Measurements from ENCODE around the gene GLCCI1. TPM values are rescaled to one million over a fixed set of nuclear protein-coding genes. Genes with fewer than 3 reads are reported as not detected.
"Not testable (repeated sequence)": the region's sequence is repeated elsewhere in the genome, so short reads cannot be mapped to it uniquely, and the experiment has no call there.

GLCCI1 gene
- polyA plus RNA-seq, 10 donors, result 10.6 to 24.0 (median 16.6) TPM

DNA sequence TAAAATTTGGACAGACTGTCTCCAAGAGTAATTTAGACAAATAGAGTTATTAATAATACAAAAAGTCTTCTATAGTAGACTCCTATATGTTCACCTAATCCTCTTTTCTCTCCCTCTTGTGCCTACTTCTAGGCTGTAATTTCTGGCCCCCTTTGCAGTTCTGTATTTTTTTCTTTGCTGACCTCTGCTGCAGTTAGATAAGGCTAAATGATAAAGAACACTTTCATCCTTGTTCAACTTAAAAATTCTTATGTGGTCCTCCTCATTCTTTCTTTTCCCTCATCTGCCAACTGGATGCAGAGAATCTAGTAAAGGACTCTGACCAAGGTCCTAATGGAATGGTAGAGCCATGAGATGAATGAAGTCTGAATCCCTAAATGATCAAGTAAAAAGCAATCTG is 20.1 kb downstream of the GLCCI1 start:
- DNase-seq, result no peak

DNA sequence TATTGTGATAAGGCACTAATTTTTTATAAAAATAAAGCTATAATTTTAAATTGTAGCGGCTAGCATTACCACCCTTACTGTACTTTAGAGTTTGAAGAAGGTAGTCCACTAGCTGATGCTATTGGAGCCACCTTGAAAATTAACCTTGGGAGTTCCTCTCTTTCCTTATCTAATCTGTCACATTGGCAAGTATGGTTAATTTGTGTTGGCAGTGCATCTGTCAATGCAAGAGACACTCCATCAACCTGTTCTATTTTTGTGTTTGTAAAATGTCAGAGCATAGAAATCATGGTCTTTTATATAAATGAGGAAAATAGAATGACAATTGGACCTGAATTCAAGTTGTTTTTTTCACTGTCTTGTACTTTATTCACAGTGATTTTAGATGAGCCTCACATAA is 20.5 kb downstream of the GLCCI1 start:
- no peak for DNase-seq

DNA sequence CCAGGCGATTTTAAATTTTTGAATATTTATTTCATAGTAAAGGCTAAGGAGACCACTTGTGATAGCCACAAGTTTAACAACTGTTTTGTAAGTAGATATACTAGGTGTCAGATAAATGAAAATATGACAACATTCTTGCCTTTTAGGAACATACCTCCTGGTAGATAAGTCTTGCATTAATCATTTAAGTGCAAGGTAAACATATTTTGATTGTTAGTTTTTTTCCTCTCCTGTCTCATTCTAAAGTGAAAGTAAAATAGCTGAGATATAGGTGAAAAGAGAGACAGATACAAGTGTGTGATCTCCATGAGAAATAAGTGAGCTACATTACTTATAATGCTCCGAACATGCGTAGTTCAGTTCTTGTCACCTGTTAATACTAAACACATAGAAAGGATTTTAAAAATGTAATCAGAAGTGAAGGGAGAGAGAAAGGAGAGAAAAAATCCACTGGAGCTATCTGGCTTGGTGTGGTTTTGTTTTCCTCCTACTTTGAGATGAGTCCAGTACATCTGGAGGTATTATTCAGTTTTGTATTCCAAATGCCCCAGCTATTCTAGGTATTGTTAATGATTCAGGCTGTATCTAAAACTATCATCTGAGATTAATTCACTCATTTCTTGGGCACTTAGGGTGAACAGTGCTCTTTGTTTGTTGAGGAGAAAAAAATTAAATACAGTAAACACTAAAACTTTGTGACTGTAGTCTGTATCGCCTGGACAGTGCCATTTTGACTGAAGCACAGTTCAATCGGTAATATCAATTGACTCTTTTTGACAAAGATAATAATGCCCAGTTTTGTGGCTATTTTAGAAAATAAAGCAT is 21.2 kb downstream of the GLCCI1 start:
- DNase-seq, result no peak

DNA sequence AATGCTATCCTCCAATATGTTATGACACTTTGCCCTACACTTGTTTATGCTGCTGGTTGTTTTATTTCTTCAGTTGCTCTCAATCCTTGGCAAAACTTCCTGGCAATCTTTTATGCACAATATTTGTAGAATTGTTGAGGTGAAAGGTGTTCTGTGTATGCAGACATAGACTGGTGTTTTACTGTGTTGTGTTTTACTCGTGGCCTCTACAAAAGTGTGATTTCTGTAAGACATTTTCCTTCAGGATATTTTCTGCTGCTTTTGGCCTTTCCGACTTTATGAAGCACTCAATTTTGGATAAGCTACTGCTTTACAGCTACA is 21.8 kb downstream of the GLCCI1 start:
- no peak for DNase-seq

DNA sequence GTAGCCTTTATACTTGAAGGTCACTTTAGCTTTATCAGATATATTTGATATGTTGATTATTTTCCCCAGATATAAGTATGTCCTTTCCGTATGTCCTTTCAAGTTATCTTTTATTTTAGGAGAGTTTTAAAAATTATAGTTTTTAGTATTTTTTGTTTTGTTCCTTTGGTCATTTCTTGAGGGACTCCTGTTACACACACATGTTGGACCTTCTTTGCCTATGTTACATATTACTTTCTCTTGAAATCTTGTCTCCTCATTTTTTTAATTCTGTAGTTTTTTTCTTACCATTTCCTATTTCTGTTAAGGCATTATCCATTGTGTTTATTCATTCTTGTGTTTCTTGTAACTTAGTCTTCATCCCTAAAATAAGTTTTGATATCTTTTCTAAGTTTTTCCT is 23.9 kb downstream of the GLCCI1 start:
- no peak for DNase-seq

- DNase-seq, result not testable (repeated sequence)
Observed at GRCh38 chr7:7995348-7995747, 26.8 kb downstream of the GLCCI1 start.

GRCh38 chr7:7996568-7996967 is 28.0 kb downstream of the GLCCI1 start:
- no peak for DNase-seq

GRCh38 chr7:8000315-8000941 is 31.8 kb downstream of the GLCCI1 start:
- DNase-seq, result no peak

GRCh38 chr7:8003077-8003476 is 34.5 kb downstream of the GLCCI1 start:
- DNase-seq, result no peak

- DNase-seq, result no peak
Observed at GRCh38 chr7:8005279-8005678, 36.7 kb downstream of the GLCCI1 start.

DNA sequence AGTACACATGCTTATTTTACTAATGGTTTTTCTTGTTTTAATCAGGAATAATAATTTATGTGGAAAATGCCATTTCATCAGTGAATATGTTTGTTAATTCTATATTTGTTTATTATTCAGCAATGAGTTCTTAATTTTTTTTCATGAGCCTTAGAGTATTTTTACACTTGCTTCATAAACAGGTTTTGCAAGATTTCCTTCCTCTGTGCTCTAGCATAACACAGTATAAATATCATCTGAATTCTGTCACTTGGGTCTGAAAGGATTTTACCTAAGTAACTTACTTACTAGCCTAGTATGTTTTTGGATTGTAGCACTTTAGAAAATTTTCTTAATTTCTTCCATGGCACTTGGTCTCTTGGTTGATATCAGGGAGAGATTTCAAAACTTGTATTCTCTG is 45.8 kb downstream of the GLCCI1 start:
- DNase-seq, result no peak

GRCh38 chr7:8015100-8015745 is 46.6 kb downstream of the GLCCI1 start:
- no peak for DNase-seq

GRCh38 chr7:8015746-8016120 is 47.1 kb downstream of the GLCCI1 start:
- no peak for DNase-seq

DNA sequence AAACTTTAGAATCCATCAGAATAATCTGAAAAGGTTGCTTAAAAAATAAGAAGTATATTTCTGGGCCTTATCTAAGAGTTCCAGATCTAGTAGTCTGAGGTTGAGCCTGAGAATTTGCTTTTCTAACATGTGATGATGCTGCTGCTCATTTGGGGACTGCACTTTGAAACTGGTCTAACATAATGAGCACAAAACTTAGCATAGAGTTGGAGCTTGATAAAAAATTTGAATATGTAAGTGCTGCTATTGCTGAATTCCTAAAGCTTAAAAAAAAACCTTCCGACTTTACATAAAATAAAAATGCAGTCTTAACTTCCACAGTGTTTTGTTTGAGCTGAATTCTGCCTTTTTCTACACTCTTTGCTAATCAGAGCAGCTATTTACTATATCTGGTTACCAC is 48.8 kb downstream of the GLCCI1 start:
- DNase-seq, result no peak

- DNase-seq, result no peak
Observed at GRCh38 chr7:8018961-8019360, 50.4 kb downstream of the GLCCI1 start.

DNA sequence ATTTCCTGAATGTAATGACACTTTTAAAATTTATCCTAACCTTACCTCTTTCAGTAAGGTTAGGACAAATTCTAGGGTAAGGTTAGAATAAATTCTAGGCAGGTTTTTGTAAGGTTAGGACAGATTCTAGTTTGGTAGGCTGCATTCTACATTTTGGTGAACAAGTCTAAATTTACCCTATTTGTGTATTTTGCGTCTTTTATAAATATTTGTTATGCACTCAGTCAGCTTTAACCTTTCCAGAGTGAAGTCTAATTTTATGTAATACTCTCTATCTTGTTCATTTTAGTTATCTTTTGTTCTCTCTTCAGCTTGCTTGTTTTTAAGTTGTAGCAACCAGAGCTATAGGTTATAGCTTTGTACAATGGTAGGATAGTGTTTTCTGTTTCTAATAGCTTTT is 54.0 kb downstream of the GLCCI1 start:
- DNase-seq, result no peak

GRCh38 chr7:8035192-8035591 is 66.6 kb downstream of the GLCCI1 start:
- DNase-seq, result no peak

DNA sequence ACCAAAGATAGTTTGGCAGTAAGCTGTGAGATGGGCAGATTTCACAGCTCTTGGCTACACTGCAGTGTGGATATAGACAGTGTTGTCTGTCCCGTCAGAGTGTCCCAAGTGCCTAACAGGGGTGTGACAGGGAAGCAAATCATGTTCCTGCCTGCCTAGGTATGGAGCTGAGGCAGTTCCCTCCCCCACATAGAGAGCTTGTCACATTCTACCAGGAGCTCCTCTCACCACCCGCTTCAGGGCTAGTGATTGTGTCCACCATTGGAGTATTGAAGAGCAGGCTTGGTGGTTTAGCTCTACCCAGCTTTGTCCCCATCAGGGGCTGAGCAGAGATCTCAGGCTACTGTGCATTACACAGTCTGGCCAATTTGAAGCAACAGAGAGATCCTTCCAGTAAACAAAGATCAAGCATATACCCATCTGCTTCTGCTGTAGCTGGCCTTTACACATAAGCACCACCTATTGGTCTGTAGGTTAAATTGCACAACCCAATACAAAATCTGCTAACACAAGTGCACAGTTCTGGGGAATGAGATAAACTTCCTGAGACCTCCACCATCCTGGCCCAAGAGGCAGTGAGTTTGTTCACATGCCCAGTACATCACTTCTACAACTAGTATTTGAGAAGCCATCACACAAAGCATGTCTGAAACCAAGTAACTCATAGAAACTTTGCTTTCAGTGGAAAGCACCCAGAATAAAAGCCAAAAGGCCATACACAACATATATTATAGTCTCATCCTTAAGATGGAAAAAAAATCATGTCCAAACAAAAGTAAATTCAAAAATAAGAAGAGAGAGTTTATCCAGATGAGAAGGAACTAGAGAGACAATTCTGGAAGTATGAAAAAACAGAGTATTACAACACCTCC is 67.3 kb downstream of the GLCCI1 start:
- no peak for DNase-seq

- DNase-seq, result no peak
Observed at GRCh38 chr7:8037151-8037550, 68.6 kb downstream of the GLCCI1 start.

- no peak for DNase-seq
Observed at GRCh38 chr7:8040768-8041369, 72.3 kb downstream of the GLCCI1 start.

DNA sequence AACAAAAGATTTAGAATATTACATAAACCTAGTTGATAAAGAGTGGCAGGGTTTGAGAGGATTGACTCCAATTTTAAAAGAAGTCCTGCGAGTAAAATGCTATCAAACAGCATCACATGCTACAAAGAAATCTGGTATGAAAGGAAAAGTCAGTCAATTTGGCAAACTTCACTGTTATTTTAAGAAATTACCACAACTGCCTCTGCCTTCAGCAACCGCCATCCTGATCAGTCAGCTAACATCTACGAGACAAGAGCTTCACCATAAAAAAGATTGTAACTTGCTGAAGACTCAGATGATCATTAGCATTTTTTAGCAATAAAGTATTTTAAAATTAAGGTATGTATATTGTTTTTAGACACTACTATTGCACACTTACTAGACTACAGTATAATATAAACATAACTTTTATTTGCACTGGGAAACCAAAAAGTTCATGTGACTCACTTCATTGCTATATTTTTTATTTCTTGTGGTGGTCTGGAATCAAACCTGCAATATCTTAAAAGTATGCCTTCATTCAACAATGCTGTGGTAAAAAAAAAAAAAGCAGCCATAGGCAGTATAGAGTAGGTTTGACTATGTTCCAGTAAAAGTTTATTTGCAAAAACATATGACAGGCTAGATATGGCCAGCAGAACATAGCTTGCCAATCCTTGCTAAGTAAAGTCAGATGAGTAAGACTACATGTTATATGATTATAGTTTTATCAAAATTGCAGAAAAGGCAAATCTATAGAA is 74.4 kb downstream of the GLCCI1 start:
- peak in 1 of 3 donors; percentile 14 for DNase-seq

Measured in muscle of back (tissue), 11 donors.